Mucosa of stomach (tissue), 1 donor: Measurements from ENCODE around the gene BRIP1.
"Not testable (repeated sequence)": the region's sequence is repeated elsewhere in the genome, so short reads cannot be mapped to it uniquely, and the experiment has no call there.

Experiments
- H3K27me3 ChIP-seq: one replicate; pipeline ENCODE4 v1.7.0; 2013; ENCODE audit warnings: mild to moderate bottlenecking, low read length; ENCODE audit not compliant: control insufficient read depth, insufficient read depth
- H3K36me3 ChIP-seq: one replicate; pipeline ENCODE4 v1.7.0; 2013; ENCODE audit warnings: low read length; ENCODE audit not compliant: control insufficient read depth, insufficient read depth
- H3K4me1 ChIP-seq: one replicate; pipeline ENCODE4 v1.7.0; 2013; ENCODE audit warnings: mild to moderate bottlenecking, low read length; ENCODE audit not compliant: control insufficient read depth, insufficient read depth
- H3K4me3 ChIP-seq: one replicate; pipeline ENCODE4 v1.7.0; 2013; ENCODE audit warnings: low read length
- H3K9ac ChIP-seq: one replicate; pipeline ENCODE4 v1.7.0; 2013; ENCODE audit warnings: mild to moderate bottlenecking, low read length, moderate library complexity
- H3K9me3 ChIP-seq: one replicate; pipeline ENCODE4 v1.7.0; 2013; ENCODE audit warnings: mild to moderate bottlenecking, low read length, moderate library complexity; ENCODE audit not compliant: control insufficient read depth
- donor health status: Pancreatic carcinoma.

Gene BRIP1

GRCh38 chr17:61837175-61838051, 25.9 kb downstream of the BRIP1 start:
- Histone ChIP-seq H3K4me3 (no peak overlapping the region), H3K9me3 (no peaks in the 10 kb centered on the region), H3K27me3 (no peaks in the 10 kb centered on the region), H3K4me1 (no peaks in the 10 kb centered on the region), H3K36me3 (no peaks in the 10 kb centered on the region), H3K9ac (no peak overlapping the region)

- H3K9ac ChIP-seq = no peak overlapping the region
- no peaks in the 10 kb centered on the region for H3K36me3 ChIP-seq
- H3K4me1 ChIP-seq = no peaks in the 10 kb centered on the region
- H3K27me3 ChIP-seq = no peaks in the 10 kb centered on the region
- no peaks in the 10 kb centered on the region for H3K9me3 ChIP-seq
- no peak overlapping the region for H3K4me3 ChIP-seq
These were observed 26.8 kb downstream of the BRIP1 start for GRCh38 chr17:61836266-61837174.

DNA sequence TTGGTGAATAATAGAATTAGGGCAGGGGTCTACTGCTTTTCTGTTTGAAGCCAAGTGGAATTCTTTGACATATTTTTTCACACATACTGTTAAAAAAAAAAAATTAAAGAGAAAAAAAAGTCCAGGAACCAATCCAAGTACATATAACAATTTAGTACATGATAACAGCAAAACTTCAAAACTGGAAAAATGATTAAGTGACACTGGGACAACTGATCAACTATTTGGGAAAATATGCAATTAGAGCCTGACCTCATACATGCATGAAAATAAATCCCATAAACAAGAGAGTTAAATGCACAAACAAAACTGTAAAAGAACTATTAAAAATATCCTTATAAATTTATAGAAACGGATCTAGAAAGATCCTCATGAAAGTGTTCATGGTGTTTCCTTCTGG, 27.7 kb downstream of the BRIP1 start:
- Histone ChIP-seq H3K4me3 (no peak overlapping the region), H3K36me3 (no peaks in the 10 kb centered on the region), H3K9me3 (no peaks in the 10 kb centered on the region)

GRCh38 chr17:61834610-61835009, 28.7 kb downstream of the BRIP1 start:
- Histone ChIP-seq H3K36me3 (no peaks in the 10 kb centered on the region), H3K27me3 (no peaks in the 10 kb centered on the region), H3K4me3 (no peak overlapping the region), H3K4me1 (no peaks in the 10 kb centered on the region), H3K9ac (no peak overlapping the region), H3K9me3 (no peaks in the 10 kb centered on the region)

More for the DNA sequence above, 27.7 kb downstream of the BRIP1 start:
- Histone ChIP-seq H3K4me1 (no peaks in the 10 kb centered on the region), H3K27me3 (no peaks in the 10 kb centered on the region), H3K9ac (no peak overlapping the region)

GRCh38 chr17:61833536-61834193, 29.7 kb downstream of the BRIP1 start:
- Histone ChIP-seq H3K9me3 (no peaks in the 10 kb centered on the region), H3K9ac (no peak overlapping the region), H3K4me1 (no peaks in the 10 kb centered on the region), H3K4me3 (no peak overlapping the region), H3K36me3 (no peaks in the 10 kb centered on the region), H3K27me3 (no peaks in the 10 kb centered on the region)

DNA sequence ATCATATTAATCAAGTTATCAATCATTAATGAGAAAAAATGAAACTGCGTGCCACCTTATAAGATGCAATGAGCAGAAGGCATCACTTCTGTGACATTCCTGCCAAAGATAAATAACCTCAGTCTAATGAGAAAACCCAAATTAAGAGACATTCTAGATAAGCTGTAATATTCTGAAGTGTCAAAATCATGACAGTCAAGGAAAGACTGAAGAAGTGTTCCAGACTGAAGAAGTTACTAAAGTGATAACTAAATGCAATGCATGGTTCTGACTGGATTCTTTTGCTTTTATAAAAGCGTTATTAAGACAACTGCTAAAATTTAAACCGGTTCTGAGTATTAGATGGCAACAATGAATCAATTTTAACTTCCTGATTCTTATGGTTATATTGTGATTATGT, 30.9 kb downstream of the BRIP1 start:
- Histone ChIP-seq H3K36me3 (no peaks in the 10 kb centered on the region), H3K9me3 (no peaks in the 10 kb centered on the region), H3K4me1 (no peaks in the 10 kb centered on the region), H3K9ac (no peak overlapping the region), H3K4me3 (no peak overlapping the region), H3K27me3 (no peaks in the 10 kb centered on the region)

- no peak overlapping the region for H3K9ac ChIP-seq
- H3K36me3 ChIP-seq = no peaks in the 10 kb centered on the region
- H3K27me3 ChIP-seq = no peaks in the 10 kb centered on the region
- H3K4me1 ChIP-seq = no peaks in the 10 kb centered on the region
- H3K9me3 ChIP-seq = no peaks in the 10 kb centered on the region
- H3K4me3 ChIP-seq = no peak overlapping the region
These were observed 32.2 kb downstream of the BRIP1 start for GRCh38 chr17:61831099-61831498.

DNA sequence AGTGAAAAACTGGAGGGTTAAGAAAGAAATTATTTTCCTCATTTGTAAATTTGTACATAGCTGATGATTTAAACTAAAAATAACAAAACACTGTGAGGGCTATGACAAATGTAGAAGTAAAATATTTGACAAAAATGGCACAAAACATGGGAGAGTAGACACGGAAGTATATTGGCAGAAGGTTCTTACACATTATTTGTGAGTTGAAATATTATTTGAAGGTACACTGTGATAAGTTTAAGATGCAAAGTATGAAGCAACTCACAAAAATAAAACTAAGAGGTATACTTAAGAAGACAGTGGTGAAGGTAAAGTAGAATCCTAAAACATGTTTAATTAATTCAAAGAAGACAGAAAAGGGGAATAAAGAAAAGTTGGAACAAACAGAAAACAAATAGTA, 34.6 kb downstream of the BRIP1 start:
- no peaks in the 10 kb centered on the region for H3K9me3 ChIP-seq
- no peak overlapping the region for H3K4me3 ChIP-seq
- H3K27me3 ChIP-seq = no peaks in the 10 kb centered on the region
- H3K36me3 ChIP-seq = no peaks in the 10 kb centered on the region
- H3K9ac ChIP-seq = no peak overlapping the region
- H3K4me1 ChIP-seq = no peaks in the 10 kb centered on the region

DNA sequence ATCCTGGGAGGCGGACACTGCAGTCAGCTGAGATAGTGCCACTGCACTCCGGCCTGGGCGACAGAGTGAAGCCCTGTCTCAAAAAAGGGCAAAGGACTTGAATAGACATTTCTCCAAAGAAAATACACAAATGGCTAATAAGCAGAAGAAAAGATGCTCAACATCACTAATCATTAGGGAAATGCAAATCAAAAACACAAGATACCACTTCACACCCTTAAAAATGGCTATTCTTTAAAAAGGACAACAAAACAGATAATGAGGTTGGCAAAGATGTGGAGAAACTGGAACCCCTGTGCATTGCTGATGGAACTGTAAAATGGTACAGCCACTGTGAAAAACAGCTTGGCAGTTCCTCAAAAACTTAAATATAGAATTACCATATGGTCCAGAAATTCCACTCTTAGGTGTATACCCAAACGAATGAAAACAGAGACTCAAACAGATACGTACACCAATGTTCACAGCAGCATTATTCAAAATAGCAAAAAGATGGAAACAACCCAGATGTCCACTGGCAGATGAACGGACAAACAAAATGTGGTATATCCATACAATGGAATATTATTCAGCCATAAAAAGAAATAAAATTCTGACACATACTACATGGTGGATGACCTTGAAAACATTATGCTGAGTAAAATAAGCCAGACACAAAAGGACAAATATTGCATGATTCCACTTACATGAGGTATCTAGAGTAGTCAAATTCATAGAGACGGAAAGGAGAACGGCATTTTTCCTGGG, 35.5 kb downstream of the BRIP1 start:
- Histone ChIP-seq H3K36me3 (no peaks in the 10 kb centered on the region), H3K9ac (no peak overlapping the region), H3K9me3 (no peaks in the 10 kb centered on the region), H3K27me3 (no peaks in the 10 kb centered on the region), H3K4me1 (no peaks in the 10 kb centered on the region), H3K4me3 (no peak overlapping the region)

DNA sequence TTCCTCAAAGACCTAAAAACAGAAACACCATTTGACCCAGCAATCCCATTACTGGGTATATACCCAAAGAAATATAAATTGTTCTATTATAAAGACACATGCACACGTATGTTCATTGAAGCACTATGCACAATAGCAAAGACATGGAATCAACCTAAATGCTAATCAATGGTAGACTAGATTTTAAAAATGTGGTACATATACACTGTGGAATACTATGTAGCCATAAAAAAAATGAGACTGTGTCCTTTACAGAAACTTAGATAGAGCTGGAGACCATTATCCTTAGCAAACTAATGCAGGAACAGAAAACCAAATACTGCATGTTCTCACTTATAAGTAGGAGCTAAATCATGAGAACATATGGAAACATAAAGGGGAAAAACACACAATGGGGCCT, 36.5 kb downstream of the BRIP1 start:
- not testable (repeated sequence) for H3K4me1 ChIP-seq, H3K27me3 ChIP-seq, H3K36me3 ChIP-seq, H3K9me3 ChIP-seq, H3K9ac ChIP-seq, H3K4me3 ChIP-seq

GRCh38 chr17:61826198-61826597, 37.1 kb downstream of the BRIP1 start:
- H3K4me3 ChIP-seq, H3K9me3 ChIP-seq, H3K9ac ChIP-seq, H3K4me1 ChIP-seq, H3K36me3 ChIP-seq, H3K27me3 ChIP-seq: not testable (repeated sequence)
